HG03469 (cell line): Measurements from ENCODE around the gene AOX1.
"Not testable (repeated sequence)": the region's sequence is repeated elsewhere in the genome, so short reads cannot be mapped to it uniquely, and the experiment has no call there.

ENCODE experiments used
- ATAC-seq: cut with Tn5 transposase; IDR thresholded peaks from one replicate; pipeline ENCODE4 v1.9.1; 2021; ENCODE audit warnings: mild to moderate bottlenecking, moderate library complexity, moderate number of reproducible peaks; ENCODE audit not compliant: unreplicated experiment

AOX1 gene

DNA sequence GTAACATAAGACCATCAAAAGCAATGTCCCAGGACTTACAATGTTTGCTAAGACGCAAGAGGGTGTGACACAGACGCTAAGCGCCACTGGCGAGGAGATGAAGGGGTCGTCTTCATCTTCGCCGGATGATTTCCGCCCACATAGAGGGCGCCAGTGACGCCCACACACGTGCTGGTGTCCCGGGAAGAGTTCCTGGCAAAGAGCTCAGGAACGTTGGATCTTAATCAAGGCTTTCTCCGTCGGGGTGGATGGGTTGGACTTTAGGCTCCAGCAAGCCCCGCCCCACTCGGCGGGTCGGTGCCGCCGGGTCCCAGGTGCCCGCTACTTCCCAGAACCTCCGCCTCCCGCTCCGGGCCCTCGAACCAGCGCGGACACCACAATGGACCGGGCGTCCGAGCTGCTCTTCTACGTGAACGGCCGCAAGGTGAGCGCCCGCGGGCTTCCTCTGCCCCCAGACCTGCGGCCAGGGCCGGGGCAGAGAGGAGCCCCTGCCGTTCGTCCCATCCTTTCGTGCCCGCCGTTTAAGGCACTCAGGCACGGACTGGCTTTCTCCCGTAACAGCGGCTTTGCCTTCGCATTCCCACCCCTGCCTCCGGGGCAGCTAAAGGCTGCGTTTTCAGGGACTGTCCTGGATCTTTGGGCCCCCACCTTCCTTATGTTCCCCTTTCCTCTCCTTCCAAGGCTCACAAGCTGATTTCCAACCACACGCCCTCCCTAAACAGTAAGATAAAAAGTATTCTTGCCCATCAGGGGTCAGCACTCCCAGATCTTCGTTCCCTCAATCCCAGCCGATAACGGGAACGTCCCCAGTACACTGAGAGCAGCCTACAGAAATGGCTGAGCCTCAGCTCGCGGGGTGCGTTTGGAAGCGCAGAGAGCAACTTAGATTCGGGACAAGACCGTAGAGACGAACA is at the start of gene AOX1:
AOX1 (plus strand) TSS at position 285 of the 914 bp plus-strand sequence; CDS start at position 380, 95 bp downstream.
- ATAC-seq: no peak

DNA sequence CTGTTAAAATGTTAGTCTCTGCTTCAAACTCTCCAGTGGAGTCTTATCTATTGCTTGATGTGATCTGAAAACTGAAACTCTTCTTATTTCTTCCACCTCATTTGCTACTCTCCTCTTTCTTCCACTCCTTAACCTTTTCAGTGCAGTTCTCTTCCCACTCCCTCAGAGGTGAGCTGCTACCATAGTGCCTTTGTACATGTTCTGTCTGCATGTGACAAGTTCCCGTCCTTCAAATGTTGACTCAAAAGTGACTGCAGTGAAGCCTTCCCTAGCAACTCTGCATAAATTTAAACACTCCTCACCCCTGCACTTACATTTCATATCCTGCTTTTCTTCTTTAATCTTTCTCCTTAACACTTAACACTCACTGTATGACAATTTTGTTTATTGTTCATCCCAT is 47.7 kb upstream of the AOX1 start:
- ATAC-seq: no peak

DNA sequence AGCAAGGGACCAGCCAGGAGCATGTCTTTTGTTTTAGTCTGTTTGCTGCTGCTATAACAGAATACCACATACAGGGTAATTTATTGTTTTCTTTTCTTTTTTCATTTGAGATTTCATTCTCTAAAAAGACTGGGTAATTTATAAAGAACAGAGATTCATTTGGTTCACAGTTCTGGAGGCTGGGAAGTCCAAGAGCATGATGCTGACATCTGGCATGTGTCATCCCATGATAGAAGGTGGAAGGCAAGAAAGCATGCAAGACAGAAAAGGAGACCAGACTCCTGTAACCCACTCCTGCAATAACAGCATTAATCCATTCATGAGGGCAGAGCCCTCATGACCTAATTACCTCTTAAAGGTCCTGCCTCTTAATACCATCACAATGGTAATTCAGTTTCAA is 45.0 kb upstream of the AOX1 start:
- ATAC-seq: no peak

DNA sequence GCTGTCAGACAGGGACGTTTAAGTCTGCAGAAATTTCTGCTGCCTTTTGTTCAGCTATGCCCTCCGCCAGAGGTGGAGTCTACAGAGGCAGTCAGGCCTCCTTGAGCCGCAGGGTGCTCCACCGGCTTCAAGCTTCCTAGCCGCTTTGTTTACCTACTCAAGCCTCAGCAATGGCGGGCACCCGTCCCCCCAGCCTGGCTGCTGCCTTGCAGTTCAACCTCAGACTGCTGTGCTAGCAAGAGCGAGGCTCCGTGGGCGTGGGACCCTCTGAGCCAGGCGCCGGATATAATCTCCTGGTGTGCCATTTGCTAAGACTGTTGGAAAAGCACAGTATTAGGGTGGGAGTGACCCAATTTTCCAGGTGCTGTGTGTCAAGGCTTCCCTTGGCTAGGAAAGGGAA is 19.2 kb upstream of the AOX1 start:
- ATAC-seq: not testable (repeated sequence)

DNA sequence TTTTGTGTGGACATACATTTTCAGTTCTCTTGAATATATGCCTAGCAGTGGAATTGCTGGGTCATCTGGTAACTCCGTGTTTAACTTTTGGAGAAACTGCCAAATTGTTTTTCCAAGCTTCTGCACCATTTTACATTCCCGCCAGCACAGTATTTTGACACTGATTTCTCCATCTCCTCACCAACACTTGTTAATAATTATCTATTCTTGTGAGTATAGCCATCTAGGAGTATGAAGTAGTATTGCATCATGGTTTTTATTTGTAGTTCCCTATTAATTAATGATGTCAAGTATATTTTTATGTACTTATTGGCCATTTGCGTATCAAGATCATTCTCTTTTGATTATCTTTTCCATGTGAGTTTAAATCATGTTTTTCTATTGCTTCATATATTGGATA is 17.9 kb upstream of the AOX1 start:
- ATAC-seq: no peak

DNA sequence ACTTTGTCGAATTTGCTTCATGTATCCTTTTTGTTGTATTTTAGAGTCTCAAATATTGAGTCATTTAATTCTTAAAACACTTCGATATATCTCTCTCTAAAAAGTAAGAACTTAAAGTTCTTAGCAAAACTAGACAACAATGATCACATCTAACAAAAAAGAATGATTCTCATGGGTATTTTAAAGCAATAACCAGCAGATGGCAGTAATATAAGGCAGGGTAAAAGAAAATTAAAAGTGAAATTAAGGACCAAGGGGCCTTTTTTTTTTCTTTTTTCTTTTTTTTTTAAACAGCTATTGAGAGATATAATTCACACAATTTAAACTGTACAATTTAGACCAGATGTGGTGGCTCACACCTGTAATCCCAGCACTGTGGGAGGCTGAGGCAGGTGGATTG is 9.9 kb upstream of the AOX1 start:
- no peak for ATAC-seq

DNA sequence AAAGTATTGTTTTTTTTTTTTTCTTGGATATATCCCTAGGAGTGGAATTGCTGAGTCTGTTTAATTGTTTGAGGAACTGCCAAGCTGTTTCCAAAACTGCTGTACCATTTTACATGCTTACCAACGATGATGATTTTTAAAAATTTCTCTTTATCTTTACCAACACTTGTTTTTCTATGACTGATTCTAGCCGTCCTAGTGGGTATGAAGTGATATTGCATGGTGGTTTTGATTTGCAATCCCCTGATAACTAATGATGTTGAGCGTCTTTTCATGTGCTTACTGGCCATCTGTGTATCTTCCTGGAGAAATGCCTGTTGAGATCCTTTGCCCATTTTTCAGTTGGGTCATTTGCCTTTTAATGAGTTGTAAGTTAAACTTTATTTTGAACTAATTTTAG is 8.8 kb upstream of the AOX1 start:
- ATAC-seq: no peak

DNA sequence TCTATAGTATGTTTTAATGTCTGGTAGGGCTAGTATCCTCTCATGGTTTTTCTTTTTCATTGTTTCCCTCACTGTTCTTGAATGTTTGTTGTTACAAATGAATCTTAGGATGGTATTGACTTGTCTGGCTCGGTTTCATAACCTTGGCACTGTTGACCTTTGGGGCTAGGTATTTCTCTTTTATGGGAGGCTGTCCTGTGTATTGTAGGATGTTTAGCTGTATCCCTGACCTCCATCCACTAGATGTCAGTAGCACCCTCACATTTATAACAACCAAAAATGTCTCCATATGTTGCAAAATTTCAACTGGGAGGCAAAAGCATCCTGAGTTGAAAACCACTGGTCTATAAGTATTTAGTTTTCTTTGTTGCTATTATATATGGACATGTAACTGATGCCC is 7.0 kb upstream of the AOX1 start:
- ATAC-seq: no peak

DNA sequence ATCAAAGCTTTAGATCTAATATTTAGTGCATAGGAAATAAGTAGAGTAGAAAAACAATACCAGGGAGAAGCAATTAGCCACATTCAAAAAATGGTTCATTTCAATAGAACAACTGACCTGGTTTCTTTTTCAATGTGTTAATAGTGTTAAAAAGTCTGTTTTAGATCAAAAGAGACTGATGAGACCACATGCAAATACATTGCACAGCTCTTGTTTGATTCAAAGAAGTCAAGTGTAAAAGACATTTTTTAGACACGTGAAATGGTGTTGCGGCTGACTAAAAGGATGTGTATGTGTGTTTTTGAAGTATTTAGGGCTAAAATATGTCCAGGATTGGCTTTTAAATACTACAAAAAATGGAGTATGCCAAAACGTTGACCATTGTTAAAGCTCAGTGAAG is 1.2 kb upstream of the AOX1 start:
- ATAC-seq: no peak

DNA sequence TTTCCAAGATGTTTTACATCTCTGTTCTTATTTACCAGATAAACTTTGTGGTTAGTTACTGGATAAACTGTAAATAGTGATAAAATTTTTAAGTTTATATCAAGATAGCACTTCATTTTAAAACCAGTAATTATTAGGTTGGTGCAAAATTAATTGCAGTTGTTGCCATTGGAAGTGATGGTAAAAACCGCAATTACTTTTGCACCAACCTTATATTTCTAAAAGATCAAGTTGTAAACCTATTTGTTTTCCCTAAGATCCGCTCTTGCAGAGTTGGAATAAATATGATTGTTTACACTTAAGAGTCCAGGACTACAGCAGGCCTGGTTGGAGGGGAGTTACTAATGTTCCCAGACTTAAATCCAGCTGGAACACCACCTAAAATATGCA is 479 bp upstream of the AOX1 start:
- no peak for ATAC-seq

DNA sequence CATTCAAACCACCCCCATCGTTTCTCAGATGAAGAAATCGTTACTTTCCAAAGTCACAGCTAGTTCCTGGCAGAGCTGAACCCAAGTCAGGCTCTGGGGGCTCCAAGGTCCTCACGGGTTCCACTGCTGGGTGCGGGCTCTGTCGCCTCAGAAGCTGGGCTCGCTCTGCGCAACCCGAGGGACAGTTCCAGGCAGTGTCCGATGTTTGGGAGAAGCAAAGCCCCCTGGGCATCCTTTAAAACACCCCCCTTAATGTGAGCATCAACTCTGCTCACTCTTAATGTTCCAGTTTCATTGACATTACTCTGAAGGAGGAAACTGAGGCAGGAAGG is 796 bp downstream of the AOX1 start:
- no peak for ATAC-seq

DNA sequence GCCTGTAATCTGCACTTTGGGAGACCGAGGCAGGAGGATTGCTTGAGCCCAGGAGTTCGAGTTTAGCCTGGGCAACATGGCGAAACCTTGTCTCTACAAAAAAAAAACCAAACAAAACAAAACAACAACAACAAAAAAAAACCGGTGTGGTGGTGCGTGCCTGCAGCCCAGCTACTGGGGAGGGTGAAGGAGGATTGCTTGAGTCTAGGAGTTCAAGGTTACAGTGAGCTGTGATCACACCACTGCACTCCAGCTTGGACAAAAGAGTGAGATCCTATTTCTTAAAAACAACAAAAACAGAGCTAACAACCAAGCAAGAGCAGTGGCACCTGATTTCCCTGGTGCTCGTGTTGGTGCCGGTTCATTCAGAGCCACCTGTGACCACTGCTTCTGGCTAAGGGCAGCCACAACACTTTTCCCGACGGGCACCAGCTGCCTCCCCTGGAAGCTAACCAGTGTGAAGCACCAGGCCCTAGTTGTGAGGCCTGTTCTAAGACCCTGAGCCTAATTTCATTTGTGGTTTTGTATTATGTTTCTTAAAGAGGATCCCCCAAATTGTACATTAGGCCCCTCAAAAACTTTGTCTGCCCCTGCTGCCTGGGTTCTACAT is 1.3 kb downstream of the AOX1 start:
- ATAC-seq: no peak

DNA sequence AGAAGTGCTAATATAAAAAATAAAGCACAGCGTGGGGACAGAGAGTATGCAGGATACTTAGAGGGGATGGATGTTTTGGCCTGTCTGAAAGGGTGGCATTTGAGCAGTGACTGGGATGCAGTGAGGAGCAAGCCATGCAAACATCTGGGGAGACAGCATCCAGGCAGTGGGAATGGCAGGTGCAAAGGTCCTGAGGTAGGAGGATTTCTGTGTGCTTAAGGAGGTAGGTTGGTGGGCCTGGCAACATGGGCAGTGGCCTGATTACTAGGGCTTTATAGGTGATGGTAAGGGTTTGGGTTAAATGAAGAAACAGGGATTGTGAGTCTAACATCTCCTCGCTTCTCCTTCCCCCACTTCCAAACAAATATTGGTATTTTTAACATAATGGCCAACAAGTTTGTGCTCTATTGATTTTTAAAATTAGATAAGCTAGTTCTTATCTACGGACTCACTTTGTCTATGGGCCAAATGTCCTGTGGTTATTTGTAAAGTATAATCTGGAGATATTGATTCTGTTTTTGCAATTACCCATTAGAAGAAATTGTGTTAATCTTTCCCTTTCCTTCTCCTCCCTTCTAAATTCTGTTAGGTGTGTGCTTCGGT is 2.4 kb downstream of the AOX1 start:
- no peak for ATAC-seq

DNA sequence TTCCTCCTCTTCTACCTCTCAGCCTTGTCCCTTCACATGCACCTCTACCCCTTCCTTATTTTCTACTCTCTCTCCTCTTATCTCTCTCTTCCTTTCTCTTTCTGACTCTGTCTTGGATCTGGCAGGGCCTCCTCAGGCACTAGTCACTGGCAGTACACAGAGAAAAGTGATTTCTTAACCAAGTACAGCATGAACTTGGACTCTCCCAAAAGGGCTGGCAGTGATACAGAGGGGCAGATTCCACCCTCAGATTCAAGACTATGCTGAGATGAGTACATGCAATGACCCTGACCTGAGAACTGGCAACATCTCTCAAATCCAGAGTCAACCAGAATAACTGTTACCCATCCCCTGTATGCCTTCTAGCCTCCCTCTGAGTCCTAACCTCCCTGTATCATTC is 4.3 kb downstream of the AOX1 start:
- ATAC-seq: no peak

DNA sequence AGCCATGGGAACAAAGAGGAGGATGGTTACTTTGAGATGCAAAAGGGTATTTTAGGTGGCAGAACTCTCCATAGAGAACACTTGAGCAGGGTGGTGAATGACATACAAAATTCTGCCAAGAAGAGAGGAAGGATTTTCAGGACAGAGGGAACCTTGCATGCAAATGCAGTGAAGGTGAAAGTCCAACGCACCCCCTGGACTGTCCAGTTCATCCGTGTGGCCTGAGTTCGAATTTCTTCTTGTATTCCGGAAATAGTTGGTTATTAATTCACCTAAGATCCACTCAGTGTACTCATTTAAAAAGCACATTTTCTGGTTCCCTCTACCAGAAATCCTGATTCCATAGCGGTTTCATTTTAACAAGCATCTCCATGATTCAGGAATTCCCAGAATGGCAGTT is 5.5 kb downstream of the AOX1 start:
- ATAC-seq: no peak

DNA sequence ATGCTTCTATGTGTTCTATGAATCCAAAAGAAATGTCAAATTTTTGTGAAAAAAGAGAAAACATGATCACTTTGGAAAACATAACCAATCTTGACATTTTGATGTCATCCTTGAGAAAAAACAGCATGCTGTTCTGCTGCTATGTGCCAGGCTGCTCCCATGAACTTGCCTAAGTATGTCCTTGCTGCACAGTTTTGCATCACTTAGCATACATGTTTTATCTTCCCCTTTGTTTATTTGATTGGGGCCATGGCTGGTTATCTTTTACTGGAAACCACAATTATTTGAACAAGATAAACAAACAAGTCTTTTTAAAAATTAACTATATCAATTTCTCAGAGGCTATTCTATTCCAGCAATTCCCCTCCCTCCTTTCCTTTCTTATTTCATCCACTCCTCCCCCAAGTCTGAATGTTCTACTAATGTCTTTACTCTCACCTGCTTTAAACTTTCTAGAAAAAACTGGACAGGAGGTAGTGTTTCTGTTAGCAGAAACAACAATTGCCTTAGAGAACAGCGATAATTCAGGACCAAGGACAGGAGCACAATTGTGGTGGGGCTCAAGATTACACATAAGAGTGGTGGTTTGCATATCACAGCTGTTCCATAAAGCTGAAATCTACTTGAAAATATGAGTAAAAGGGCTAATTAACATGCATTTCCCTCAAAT is 6.7 kb downstream of the AOX1 start:
- no peak for ATAC-seq

DNA sequence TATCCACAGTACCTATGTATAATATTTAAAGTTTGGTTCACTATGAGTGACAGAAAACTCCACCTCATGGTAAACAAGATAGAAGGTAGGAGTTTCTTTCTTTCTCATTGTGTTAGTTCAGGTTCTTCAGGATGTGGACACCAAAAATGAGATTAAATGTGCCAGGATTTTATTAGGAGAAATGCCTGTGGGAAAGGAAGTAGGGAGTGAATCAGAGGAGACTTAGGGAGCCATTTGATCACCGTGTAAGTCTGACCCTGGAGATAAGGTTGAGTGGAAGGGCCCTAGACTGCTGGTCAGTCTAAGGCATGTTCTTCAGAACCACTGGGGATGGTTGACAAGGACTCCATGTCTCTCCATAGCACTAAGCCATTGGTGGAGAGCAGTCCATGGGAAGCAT is 8.1 kb downstream of the AOX1 start:
- ATAC-seq: no peak

DNA sequence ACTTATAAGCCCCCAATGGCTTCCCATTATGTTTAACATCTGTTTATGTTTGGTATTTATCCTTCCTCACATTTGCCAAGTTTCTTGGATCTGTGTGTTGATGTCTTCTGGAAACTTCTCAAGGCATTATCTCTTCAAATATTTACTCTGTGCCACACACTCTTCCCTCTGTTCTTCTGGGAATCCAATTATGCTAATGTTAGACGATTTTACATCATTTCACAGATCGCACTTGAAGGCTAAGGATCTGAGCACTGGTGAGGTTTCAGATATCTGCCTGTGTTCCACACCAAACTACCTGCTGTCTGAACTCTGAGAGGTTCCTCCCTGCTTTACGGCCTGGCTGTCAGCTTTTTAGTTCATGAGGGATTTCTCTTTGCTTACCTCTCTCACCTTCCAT is 10.1 kb downstream of the AOX1 start:
- no peak for ATAC-seq

DNA sequence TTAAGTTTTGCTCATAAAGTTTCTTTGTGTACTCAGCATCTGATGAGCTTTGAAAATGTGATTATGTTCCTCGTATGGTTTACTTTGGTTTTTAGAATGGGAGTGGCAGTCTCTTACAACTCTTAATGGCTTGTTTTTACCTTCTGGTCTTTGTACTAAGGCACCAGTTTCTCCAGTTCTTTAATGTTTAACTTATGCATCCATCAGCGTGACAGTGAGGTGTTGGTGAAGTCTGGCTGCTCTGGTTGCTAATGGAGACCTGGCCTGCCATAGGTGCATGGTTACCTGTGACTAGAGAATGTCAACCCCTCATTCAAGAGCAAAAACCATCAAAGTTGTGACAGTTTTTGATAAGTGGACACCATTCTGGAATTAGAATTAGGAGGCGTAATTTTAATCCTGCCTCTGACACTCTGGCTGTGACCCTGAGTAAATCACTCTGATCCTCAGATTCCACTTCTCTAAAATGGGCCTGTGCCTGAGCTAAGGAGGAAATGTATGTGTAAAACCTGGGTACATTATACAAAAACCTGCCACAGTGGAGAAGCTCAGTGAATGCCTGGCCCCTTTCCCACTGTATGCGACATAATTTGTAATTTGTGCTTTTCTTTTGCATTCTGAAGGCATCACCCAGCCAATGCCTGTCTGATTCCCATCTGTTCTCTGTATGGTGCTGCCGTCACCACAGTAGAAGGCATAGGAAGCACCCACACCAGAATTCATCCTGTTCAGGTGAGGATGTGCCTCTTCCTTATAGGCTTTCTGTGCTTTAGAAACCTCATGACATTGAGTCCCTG is 11.2 kb downstream of the AOX1 start:
- no peak for ATAC-seq

DNA sequence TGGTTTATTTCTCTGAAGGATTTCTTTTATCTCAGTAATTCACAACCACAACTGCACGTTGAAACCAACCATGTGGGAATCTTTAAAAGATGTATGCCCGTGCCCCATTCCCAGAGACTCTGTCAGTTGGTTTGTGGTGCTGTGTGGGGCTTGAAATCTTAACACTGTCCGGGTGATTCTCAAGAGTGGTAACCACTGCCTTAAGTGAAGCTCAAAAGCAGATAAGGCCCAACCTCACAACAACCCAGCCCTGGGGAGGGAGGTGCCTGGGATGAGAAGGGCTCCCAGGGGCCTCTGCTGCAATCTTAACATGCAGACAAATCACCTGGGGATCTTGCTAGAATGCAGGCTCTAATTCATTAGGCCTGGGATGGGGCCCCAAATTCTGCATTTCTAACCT is 13.4 kb downstream of the AOX1 start:
- ATAC-seq: no peak
